Suprapubic skin (tissue), 3 donors: ENCODE data around the gene PRKAR2A.

Experiments used
- POLR2A ChIP-seq, 2 donors: fragments of 450-650 bp; IDR thresholded peaks; one replicate each; pipeline ENCODE4 v1.6.1; 2017; ENCODE audit warnings: antibody characterized with exemption in 2 of 2, mild to moderate bottlenecking in 2 of 2, moderate library complexity in 2 of 2
- TF ChIP-seq, protein P1 (sequence below), 2 donors: fragments of 200-600 bp in 1 of 2; fragments of 450-650 bp in 1 of 2; sonication (generic) in 1 of 2; IDR thresholded peaks; one replicate each; pipeline ENCODE4 v1.5.1; 2016 to 2019; ENCODE audit warnings: antibody characterized with exemption in 2 of 2, mild to moderate bottlenecking in 1 of 2, moderate library complexity in 1 of 2

DNA sequence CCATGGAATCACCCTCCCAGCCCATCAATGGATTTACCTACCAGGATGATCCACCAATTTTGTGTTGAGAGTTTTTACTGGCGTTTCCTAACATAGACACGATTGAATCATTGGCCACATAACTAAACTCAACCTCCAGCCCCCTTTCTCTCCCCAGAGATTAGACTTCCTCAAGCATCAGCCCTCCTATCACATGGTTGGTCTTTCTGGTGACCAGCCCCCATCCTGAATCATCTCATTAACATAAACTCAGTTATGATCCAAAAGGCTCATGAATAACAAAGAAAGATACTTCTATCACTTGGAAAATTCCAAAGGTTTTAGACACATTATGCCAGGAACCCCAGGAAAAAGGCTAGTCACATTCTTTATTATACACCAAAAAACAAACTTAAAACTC is 21.2 kb downstream of the PRKAR2A start:
- no peak for TF ChIP-seq POLR2A (IDR thresholded peaks at IDR 0.05)
- TF ChIP-seq, protein P1, sequence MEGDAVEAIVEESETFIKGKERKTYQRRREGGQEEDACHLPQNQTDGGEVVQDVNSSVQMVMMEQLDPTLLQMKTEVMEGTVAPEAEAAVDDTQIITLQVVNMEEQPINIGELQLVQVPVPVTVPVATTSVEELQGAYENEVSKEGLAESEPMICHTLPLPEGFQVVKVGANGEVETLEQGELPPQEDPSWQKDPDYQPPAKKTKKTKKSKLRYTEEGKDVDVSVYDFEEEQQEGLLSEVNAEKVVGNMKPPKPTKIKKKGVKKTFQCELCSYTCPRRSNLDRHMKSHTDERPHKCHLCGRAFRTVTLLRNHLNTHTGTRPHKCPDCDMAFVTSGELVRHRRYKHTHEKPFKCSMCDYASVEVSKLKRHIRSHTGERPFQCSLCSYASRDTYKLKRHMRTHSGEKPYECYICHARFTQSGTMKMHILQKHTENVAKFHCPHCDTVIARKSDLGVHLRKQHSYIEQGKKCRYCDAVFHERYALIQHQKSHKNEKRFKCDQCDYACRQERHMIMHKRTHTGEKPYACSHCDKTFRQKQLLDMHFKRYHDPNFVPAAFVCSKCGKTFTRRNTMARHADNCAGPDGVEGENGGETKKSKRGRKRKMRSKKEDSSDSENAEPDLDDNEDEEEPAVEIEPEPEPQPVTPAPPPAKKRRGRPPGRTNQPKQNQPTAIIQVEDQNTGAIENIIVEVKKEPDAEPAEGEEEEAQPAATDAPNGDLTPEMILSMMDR (IDR thresholded peaks at IDR 0.05): no peak
